Measurements from ENCODE around the gene MAP7. TPM values are rescaled to one million over a fixed set of nuclear protein-coding genes. Genes with fewer than 3 reads are reported as not detected.

MAP7 gene
- total RNA-seq, 1 experiment from 2014 or later, result 33.7 TPM

DNA sequence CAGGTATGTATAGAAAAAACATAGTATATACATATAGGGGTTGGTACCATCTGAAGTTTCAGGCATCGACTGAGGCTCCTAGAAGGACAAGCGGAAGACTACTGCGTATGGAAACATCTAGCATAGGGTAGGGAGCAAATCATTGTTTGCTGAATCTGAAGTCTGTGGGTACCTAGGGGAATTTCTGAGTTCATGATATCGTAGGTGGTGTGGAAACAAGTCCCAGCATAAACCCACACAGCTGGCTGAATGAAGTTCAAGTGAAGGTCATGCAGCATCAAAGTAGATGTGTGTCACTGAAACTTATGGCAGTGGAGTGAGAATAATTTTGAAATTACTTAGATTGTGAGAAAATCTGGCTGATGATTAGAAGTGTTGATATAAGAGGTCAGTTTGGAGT, 39.4 kb downstream of the MAP7 start:
- H3K79me2 ChIP-seq (ENCODE audit: low read depth), result peaks cover 35% of the 10 kb centered on the region
- CTCF ChIA-PET, result no interaction called here

DNA sequence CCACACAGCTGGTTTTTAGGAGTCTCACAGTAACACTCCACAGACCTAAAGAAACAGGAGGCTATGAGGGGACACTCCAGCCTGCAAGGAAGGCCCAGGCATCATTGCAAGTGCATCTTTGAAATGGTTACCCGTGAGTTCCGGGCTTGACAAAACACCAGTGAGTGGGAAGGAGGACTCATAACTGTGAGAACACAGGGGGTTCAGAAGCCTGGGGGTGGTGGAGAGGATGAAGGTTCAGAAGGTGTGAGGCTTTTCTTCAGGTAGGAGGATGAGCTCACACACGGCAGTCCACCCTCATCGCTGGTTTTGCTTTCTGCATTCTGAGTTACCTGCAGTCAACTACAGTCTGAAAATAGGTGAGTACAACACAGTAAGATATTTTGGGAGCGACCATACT, 39.9 kb downstream of the MAP7 start:
- intact Hi-C loops (cut with micrococcal nuclease; ENCODE audit: unreplicated experiment), result no loop called here
- H3K4me3 ChIP-seq, result no peak overlapping the region
- DNase-seq, result no peak
- no peak overlapping the region for H3K27ac ChIP-seq
- H3F3A ChIP-seq (ENCODE audit: insufficient read depth, low read depth), result no peaks in the 10 kb centered on the region
- POLR2A ChIA-PET (ENCODE audit: unreplicated experiment), result interaction anchor here (0.6 kb wide), 1 partner anchor 329 kb away, joined by 3 read pairs; no protein-coding TSS in a partner anchor
- no peak overlapping the region for H3K4me2 ChIP-seq
- H3K36me3 ChIP-seq (ENCODE audit: low read depth), result no peaks in the 10 kb centered on the region
- no peak overlapping the region for H2AFZ ChIP-seq
- no TSS peak for BruUV-seq (replicated peaks)
- TF ChIP-seq EZH2 (IDR thresholded peaks at IDR 0.05; ENCODE audit: low read depth), result no peak
- TF ChIP-seq, protein P1, sequence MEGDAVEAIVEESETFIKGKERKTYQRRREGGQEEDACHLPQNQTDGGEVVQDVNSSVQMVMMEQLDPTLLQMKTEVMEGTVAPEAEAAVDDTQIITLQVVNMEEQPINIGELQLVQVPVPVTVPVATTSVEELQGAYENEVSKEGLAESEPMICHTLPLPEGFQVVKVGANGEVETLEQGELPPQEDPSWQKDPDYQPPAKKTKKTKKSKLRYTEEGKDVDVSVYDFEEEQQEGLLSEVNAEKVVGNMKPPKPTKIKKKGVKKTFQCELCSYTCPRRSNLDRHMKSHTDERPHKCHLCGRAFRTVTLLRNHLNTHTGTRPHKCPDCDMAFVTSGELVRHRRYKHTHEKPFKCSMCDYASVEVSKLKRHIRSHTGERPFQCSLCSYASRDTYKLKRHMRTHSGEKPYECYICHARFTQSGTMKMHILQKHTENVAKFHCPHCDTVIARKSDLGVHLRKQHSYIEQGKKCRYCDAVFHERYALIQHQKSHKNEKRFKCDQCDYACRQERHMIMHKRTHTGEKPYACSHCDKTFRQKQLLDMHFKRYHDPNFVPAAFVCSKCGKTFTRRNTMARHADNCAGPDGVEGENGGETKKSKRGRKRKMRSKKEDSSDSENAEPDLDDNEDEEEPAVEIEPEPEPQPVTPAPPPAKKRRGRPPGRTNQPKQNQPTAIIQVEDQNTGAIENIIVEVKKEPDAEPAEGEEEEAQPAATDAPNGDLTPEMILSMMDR (conservative IDR thresholded peaks at IDR 0.05), result no peak
- H3K9me2 ChIP-seq (ENCODE audit: insufficient read depth), result no peaks in the 10 kb centered on the region
- no peaks in the 10 kb centered on the region for H3K9me3 ChIP-seq (ENCODE audit: insufficient read depth, low read depth)
- CTCF ChIA-PET, result no interaction called here
- H3K79me2 ChIP-seq (ENCODE audit: low read depth), result peaks cover 30% of the 10 kb centered on the region; the same call in 1 of the 2 replicates
- peaks cover 14% of the 10 kb centered on the region for H3K4me1 ChIP-seq (replicated peaks; ENCODE audit: insufficient read depth)
- H3K27me3 ChIP-seq (ENCODE audit: insufficient read depth, low read depth), result no peaks in the 10 kb centered on the region
- H4K20me1 ChIP-seq (ENCODE audit: insufficient read depth), result peaks cover 4% of the 10 kb centered on the region; the same call in 1 of the 2 replicates

More for the DNA sequence above, 39.4 kb downstream of the MAP7 start:
- peak overlapping the region; percentile 16; the same call in 1 of the 2 replicates for H3K4me2 ChIP-seq
- peaks cover 14% of the 10 kb centered on the region for H3K4me1 ChIP-seq (replicated peaks; ENCODE audit: insufficient read depth)
- no peaks in the 10 kb centered on the region for H3K27me3 ChIP-seq (ENCODE audit: insufficient read depth, low read depth)
- TF ChIP-seq, protein P1 (conservative IDR thresholded peaks at IDR 0.05), result no peak
- no peak for TF ChIP-seq EZH2 (IDR thresholded peaks at IDR 0.05; ENCODE audit: low read depth)
- POLR2A ChIA-PET (ENCODE audit: unreplicated experiment), result interaction anchor here (0.6 kb wide), 1 partner anchor 329 kb away, joined by 3 read pairs; no protein-coding TSS in a partner anchor
- DNase-seq, result no peak
- H3K27ac ChIP-seq, result no peak overlapping the region
- H3K9me3 ChIP-seq (ENCODE audit: insufficient read depth, low read depth), result no peaks in the 10 kb centered on the region
- no TSS peak for BruUV-seq (replicated peaks)
- intact Hi-C loops (cut with micrococcal nuclease; ENCODE audit: unreplicated experiment), result no loop called here
- H3F3A ChIP-seq (ENCODE audit: insufficient read depth, low read depth), result no peaks in the 10 kb centered on the region
- H2AFZ ChIP-seq, result no peak overlapping the region
- H3K4me3 ChIP-seq, result no peak overlapping the region
- H3K36me3 ChIP-seq (ENCODE audit: low read depth), result no peaks in the 10 kb centered on the region
- H3K9me2 ChIP-seq (ENCODE audit: insufficient read depth), result no peaks in the 10 kb centered on the region; the same call in 1 of the 2 replicates
- H4K20me1 ChIP-seq (ENCODE audit: insufficient read depth), result peaks cover 4% of the 10 kb centered on the region; the same call in 1 of the 2 replicates

DNA sequence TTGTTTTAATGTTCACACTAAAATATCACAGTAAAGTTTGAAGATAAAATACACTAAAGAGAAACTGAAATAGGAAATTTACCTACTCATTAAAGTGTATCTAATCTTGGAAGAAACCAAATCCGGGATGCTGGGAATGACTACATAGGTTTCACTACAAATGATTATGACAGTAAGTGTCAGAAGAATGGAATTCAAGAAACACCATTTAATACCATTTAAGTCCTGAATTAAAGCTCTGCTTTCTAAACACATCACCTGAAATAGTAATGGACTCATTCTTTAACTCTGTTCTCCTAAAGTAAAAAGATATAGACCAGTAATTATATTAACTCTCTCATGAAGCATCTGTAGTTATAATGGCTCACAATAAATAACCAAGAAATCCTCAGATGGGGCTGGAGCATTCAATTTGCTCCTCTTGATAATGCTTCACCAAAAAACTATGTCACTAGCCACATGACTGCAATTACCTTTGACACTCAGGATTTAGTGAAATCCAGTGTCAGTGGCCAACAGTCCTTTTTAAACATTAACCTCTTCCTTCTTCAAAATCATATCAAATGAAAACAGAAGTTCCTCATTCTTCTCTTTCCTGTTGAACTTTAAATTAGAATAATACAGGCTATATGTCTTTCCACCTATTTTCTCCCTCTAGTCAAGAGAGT, 41.4 kb downstream of the MAP7 start:
- Histone ChIP-seq H3K36me3 (ENCODE audit: low read depth) (no peaks in the 10 kb centered on the region), H3K9me3 (ENCODE audit: insufficient read depth, low read depth) (no peaks in the 10 kb centered on the region), H3K79me2 (ENCODE audit: low read depth) (peaks cover 24% of the 10 kb centered on the region; the same call in 1 of the 2 replicates), H4K20me1 (ENCODE audit: insufficient read depth) (peaks cover 4% of the 10 kb centered on the region; the same call in 1 of the 2 replicates), H3F3A (ENCODE audit: insufficient read depth, low read depth) (no peaks in the 10 kb centered on the region), H3K4me2 (no peak overlapping the region), H3K27me3 (ENCODE audit: insufficient read depth, low read depth) (no peaks in the 10 kb centered on the region), H3K4me1 (replicated peaks; ENCODE audit: insufficient read depth) (peaks cover 14% of the 10 kb centered on the region), H3K27ac (no peak overlapping the region), H3K9me2 (ENCODE audit: insufficient read depth) (no peaks in the 10 kb centered on the region), H2AFZ (no peak overlapping the region), H3K4me3 (no peak overlapping the region)
- CTCF ChIA-PET, result no interaction called here
- POLR2A ChIA-PET (ENCODE audit: unreplicated experiment), result no interaction called here
- DNase-seq, result no peak
- no peak for TF ChIP-seq EZH2 (IDR thresholded peaks at IDR 0.05; ENCODE audit: low read depth)
- TF ChIP-seq, protein P1 (conservative IDR thresholded peaks at IDR 0.05), result no peak
- intact Hi-C loops (cut with micrococcal nuclease; ENCODE audit: unreplicated experiment), result no loop called here
- no TSS peak for BruUV-seq (replicated peaks)

All from PC-9 (cell line).